Measurements from ENCODE around the gene SLC66A2. TPM values are rescaled to one million over a fixed set of nuclear protein-coding genes. Genes with fewer than 3 reads are reported as not detected.

Gene SLC66A2
- total RNA-seq, 4 donors from 2014 or later: 41.4 to 310 (median 78.5) TPM

DNA sequence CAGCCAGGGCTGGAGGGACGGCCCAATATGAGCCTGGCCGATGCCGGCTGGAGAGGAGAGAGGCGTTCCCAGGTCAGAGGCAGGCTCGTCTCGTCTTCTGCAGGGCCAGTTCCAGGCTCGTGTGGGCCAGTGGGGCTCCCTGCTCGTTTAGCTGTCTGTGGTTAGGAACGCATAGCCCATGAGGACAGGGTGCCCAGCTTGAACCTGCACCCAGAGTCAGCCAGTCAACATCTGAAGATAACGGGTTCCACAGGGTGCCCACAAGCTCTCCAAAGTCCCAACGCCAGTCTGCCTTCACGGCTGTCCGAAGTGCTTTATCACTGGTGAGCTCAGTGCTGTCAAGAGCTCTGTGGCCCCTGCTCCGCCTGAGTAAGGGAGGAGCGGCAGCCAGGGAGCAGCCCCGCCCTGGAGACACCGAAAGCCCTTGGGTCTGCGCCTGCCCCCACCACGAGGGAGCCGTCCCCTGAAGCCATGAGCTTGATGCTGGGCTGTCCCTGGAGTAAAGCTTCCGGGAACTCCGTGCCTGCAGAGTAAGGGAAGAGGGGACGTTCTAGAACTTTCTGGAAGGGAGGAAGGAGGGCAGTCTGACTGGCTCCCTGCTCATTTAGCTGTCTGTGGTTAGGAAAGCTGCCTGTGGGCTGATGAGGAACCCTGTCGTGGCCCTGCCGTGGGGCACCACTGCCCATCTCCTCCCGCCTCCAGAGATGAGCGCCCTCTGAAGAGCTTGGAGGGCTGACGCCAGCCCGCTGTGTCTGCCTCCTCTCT is 10.3 kb upstream of the SLC66A2 start:
- TF ChIP-seq, protein P1, sequence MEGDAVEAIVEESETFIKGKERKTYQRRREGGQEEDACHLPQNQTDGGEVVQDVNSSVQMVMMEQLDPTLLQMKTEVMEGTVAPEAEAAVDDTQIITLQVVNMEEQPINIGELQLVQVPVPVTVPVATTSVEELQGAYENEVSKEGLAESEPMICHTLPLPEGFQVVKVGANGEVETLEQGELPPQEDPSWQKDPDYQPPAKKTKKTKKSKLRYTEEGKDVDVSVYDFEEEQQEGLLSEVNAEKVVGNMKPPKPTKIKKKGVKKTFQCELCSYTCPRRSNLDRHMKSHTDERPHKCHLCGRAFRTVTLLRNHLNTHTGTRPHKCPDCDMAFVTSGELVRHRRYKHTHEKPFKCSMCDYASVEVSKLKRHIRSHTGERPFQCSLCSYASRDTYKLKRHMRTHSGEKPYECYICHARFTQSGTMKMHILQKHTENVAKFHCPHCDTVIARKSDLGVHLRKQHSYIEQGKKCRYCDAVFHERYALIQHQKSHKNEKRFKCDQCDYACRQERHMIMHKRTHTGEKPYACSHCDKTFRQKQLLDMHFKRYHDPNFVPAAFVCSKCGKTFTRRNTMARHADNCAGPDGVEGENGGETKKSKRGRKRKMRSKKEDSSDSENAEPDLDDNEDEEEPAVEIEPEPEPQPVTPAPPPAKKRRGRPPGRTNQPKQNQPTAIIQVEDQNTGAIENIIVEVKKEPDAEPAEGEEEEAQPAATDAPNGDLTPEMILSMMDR (IDR thresholded peaks at IDR 0.05; ENCODE audit: low read depth): no peak

DNA sequence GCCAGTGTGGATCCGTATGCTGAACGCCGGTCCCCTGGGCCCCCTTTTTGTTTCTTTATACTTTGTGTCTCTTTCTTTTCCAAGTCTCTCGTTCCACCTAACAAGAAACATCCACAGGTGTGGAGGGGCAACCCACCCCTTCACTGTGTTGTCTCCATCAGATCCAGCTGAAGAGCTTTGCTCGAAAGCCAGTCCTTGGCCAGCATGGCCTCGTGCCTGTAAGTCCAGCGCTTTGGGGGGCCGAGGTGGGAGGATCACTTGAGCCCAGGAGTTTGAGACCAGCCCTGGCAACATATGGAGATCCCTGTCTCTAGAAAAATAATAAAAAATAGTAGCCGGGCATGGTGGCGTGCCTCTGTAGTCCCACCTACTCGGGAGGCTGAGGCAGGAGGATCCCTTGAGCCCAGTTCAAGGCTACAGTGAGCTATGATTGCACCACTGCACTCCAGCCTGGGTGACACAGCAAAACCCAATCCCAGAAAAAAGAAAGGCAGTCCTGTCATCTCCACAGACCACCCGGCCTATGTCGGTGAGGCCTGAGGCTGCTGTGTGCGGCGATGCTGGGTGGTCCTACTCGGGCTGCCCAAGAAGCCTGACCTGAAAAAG is 9.6 kb upstream of the SLC66A2 start:
- TF ChIP-seq, protein P1 (IDR thresholded peaks at IDR 0.05; ENCODE audit: low read depth): no peak

DNA sequence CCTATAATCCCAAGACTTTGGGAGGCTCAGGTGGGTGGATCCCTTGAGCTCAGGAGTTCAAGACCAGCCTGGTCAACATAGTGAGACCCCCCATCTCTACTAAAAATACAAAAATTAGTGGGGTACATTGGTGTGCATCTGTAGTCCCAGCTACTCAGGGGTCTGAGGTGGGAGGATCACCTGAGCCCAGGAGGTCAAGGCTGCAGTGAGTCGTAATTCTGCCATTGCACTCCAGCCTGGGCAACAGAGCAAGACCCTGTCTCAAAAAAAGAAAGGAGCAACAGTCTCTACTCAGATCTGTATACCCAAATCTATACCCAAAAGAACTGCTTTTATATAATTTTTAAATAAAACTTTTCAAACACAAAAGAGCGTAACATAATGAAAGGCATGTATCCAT is 7.5 kb upstream of the SLC66A2 start:
- TF ChIP-seq, protein P1 (IDR thresholded peaks at IDR 0.05; ENCODE audit: low read depth): no peak

DNA sequence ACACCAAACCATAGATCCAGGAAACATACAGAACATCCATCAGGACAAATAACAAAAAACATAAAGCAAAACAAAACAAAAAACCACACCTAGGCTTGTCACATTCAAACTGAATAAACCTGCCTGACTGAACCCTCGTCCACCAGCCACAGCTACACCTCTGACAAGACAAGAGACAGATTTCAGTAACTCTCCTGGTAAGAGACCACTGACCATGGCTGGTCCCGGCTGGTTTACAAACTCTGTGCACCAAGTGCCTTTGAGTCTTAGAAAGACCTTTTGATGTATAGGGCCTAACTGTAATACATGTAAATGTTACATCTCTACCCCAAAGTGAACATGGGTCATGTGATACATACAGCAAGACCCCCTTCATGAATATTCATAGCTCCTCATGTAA is 4.8 kb upstream of the SLC66A2 start:
- TF ChIP-seq, protein P1 (IDR thresholded peaks at IDR 0.05; ENCODE audit: low read depth): no peak

DNA sequence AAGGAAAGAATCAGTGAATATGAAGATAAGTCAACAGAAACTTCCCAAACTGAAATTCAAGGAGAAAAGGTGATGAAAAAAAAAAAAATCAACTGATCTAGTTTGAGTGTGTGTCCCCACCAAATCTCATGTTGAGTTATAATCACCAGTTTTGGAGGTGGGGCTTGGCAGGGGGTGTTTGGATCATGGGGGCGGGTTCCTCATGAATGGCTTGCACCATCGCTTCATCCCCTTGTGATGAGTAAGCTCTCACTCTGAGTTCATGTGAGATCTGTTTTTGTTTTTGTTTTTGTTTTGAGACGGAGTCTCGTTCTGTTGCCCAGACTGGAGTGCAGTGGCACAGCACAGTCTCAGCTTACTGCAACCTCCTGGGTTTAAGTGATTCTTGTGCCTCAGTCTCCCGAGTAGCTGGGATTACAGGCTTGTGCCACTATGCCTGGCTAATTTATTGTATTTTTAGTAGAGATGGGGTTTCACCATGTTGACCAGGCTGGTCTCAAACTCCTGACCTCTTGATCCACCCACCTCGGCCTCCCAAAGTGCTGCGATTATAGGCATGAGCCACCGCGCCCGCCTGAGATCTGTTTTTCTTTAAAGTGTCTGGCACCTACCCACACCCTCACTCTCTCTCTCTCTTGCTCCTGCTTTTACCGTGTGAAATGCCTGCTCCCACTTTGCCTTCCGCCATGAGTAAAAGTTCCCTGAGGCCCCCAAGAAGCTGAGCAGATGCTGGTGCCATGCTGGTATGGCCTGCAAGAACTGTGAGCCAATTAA is 4.0 kb upstream of the SLC66A2 start:
- TF ChIP-seq, protein P1 (IDR thresholded peaks at IDR 0.05; ENCODE audit: low read depth): no peak

DNA sequence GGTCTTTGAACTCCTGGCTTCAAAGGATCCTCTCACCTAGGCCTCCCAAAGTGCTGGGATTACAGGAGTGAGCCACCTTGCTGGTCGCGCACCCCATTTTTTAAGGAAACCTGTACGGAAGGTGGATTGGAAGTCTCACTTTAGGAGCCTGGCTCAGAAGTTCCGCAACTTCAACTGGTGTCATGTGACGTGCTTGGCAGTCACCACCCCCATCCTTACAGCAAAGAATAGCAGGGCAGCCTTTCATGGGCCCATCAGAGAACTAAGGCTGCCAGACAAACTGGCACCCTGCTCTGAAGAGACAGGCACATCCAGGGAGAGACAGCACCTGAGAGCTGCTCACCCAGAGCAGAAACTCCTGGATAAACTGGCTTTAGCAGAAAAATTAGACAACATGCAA is 3.3 kb upstream of the SLC66A2 start:
- TF ChIP-seq, protein P1 (IDR thresholded peaks at IDR 0.05; ENCODE audit: low read depth): no peak
